GM23338 (cell line): Measurements from ENCODE around the gene PLEKHG4B. TPM values are rescaled to one million over a fixed set of nuclear protein-coding genes. Genes with fewer than 3 reads are reported as not detected.
A peak's percentile ranks its signal among the peaks of the same experiment; 100 is the strongest.
"Not testable (repeated sequence)": the region's sequence is repeated elsewhere in the genome, so short reads cannot be mapped to it uniquely, and the experiment has no call there.

Source experiments
- ATAC-seq: fragments of 200-7000 bp; cut with Tn5 transposase; 3 replicates; pipeline ENCODE4 v1.9.1; 2020
- DNase-seq: peaks from one replicate; pipeline ENCODE4 v3.0.0-alpha.2; 2015; ENCODE audit warnings: low spot score
- H2AFZ ChIP-seq: fragments of 200-600 bp; sonication (generic); 2 replicates; pipeline ENCODE4 v1.8.0; 2016; ENCODE audit warnings: antibody characterized with exemption, mild to moderate bottlenecking, moderate library complexity
- H3F3A ChIP-seq: fragments of 200-600 bp; sonication (generic); replicated peaks from 2 replicates; pipeline ENCODE4 v1.8.0; 2017; ENCODE audit warnings: antibody characterized with exemption, mixed run types, low read depth
- H3K27ac ChIP-seq: fragments of 200-600 bp; sonication (generic); 2 replicates; pipeline ENCODE4 v1.6.1; 2016; ENCODE audit warnings: low read depth
- H3K27me3 ChIP-seq: fragments of 200-600 bp; sonication (generic); 2 replicates; pipeline ENCODE4 v1.8.0; 2016; ENCODE audit warnings: mild to moderate bottlenecking, mixed run types, moderate library complexity; ENCODE audit not compliant: insufficient read depth
- H3K36me3 ChIP-seq: fragments of 200-600 bp; sonication (generic); 2 replicates; pipeline ENCODE4 v1.8.0; 2016; ENCODE audit warnings: mild to moderate bottlenecking; ENCODE audit not compliant: insufficient read depth
- H3K4me1 ChIP-seq: fragments of 200-600 bp; sonication (generic); 2 replicates; pipeline ENCODE4 v1.8.0; 2016; ENCODE audit warnings: mild to moderate bottlenecking, moderate library complexity; ENCODE audit not compliant: insufficient read depth
- H3K4me2 ChIP-seq: fragments of 200-600 bp; sonication (generic); 2 replicates; pipeline ENCODE4 v1.7.1; 2017; ENCODE audit warnings: mixed run types
- H3K4me3 ChIP-seq: fragments of 200-600 bp; sonication (generic); 2 replicates; pipeline ENCODE4 v1.6.1; 2016; ENCODE audit warnings: mixed run types
- H3K79me2 ChIP-seq: fragments of 200-600 bp; sonication (generic); replicated peaks from 2 replicates; pipeline ENCODE4 v1.8.0; 2017; ENCODE audit warnings: mild to moderate bottlenecking; ENCODE audit not compliant: insufficient read depth
- H3K9me2 ChIP-seq: fragments of 200-600 bp; sonication (generic); 2 replicates; pipeline ENCODE4 v1.8.0; 2017; ENCODE audit not compliant: insufficient read depth
- H4K20me1 ChIP-seq: fragments of 200-600 bp; sonication (generic); replicated peaks from 2 replicates; pipeline ENCODE4 v1.8.0; 2017; ENCODE audit warnings: mild to moderate bottlenecking; ENCODE audit not compliant: insufficient read depth
- H3K27ac Mint-ChIP-seq: 2 replicates; pipeline ENCODE4 v1.8.0; 2020; ENCODE audit warnings: inconsistent platforms, mild to moderate bottlenecking, moderate library complexity, mixed read lengths
- H3K27me3 Mint-ChIP-seq: 3 replicates; pipeline ENCODE4 v1.8.0; 2022; ENCODE audit warnings: low read depth, mild to moderate bottlenecking, moderate library complexity, mixed read lengths, inconsistent platforms; ENCODE audit not compliant: insufficient read depth, poor library complexity
- H3K36me3 Mint-ChIP-seq: 3 replicates; pipeline ENCODE4 v1.8.0; 2021; ENCODE audit warnings: low read depth, mild to moderate bottlenecking, inconsistent platforms, moderate library complexity, mixed read lengths
- H3K4me1 Mint-ChIP-seq: 3 replicates; pipeline ENCODE4 v1.8.0; 2020; ENCODE audit warnings: mild to moderate bottlenecking, inconsistent platforms, mixed read lengths
- H3K4me3 Mint-ChIP-seq: 3 replicates; pipeline ENCODE4 v1.8.0; 2021; ENCODE audit warnings: moderate library complexity, mild to moderate bottlenecking, inconsistent platforms, mixed read lengths
- H3K9me3 Mint-ChIP-seq: 3 replicates; pipeline ENCODE4 v1.8.0; 2020; ENCODE audit warnings: moderate library complexity, mild to moderate bottlenecking, inconsistent platforms, mixed read lengths
- CREB1 ChIP-seq: fragments of 250-450 bp; sonication (Bioruptor Pico); IDR thresholded peaks from 2 replicates; pipeline ENCODE4 v1.5.0; 2020; ENCODE audit warnings: low read depth, mild to moderate bottlenecking, moderate library complexity
- CTCF ChIP-seq, 2 experiments: fragments of 200-600 bp in 1 of 2; sonication (generic) in 1 of 2; conservative IDR thresholded peaks; 2 replicates each; pipeline versions ENCODE4 v1.5.1 to v1.6.1; 2016 to 2017; ENCODE audit warnings: antibody characterized with exemption in 2 of 2, low read depth in 2 of 2, mild to moderate bottlenecking in 2 of 2, moderate library complexity in 1 of 2
- ETS1 ChIP-seq: IDR thresholded peaks from 2 replicates; pipeline ENCODE4 v1.6.1; 2016; ENCODE audit warnings: antibody characterized with exemption
- EZH2 ChIP-seq: fragments of 200-600 bp; sonication (generic); IDR thresholded peaks from one replicate; pipeline ENCODE4 v1.8.0; 2017; ENCODE audit warnings: antibody characterized with exemption, mild to moderate bottlenecking, low read depth; ENCODE audit not compliant: unreplicated experiment
- EZH2phosphoT487 ChIP-seq: fragments of 200-600 bp; sonication (generic); IDR thresholded peaks from one replicate; pipeline ENCODE4 v1.8.1; 2018; ENCODE audit warnings: antibody characterized with exemption; ENCODE audit not compliant: unreplicated experiment
- JUNB ChIP-seq: IDR thresholded peaks from one replicate; pipeline ENCODE4 v1.6.1; 2016; ENCODE audit warnings: antibody characterized with exemption; ENCODE audit not compliant: unreplicated experiment
- NANOG ChIP-seq: IDR thresholded peaks from 2 replicates; pipeline ENCODE4 v1.6.1; 2016; ENCODE audit warnings: antibody characterized with exemption, borderline replicate concordance
- POLR2AphosphoS5 ChIP-seq: IDR thresholded peaks from 2 replicates; pipeline ENCODE4 v1.6.1; 2016; ENCODE audit warnings: antibody characterized with exemption, low read depth
- STAT1 ChIP-seq: IDR thresholded peaks from one replicate; pipeline ENCODE4 v1.6.1; 2016; ENCODE audit warnings: antibody characterized with exemption; ENCODE audit not compliant: unreplicated experiment
- ZNF114 ChIP-seq: fragments of 250-450 bp; sonication (Bioruptor Pico); IDR thresholded peaks from 2 replicates; pipeline ENCODE4 v1.5.0; 2020; ENCODE audit warnings: mild to moderate bottlenecking, moderate library complexity
- ZNF331 ChIP-seq: fragments of 250-450 bp; sonication (Bioruptor Pico); IDR thresholded peaks from 2 replicates; pipeline ENCODE4 v1.5.0; 2020; ENCODE audit warnings: low read depth, mild to moderate bottlenecking, moderate library complexity
- ZNF462 ChIP-seq: fragments of 250-450 bp; sonication (Bioruptor Pico); IDR thresholded peaks from 2 replicates; pipeline ENCODE4 v1.5.0; 2020; ENCODE audit warnings: mild to moderate bottlenecking, moderate library complexity
- polyA plus RNA-seq: library from polyadenylated mRNA; unstranded; fragments of >200 nt; fragmentation: Nextera tagmentation; extraction: Ambion mirVana; gene quantifications from 2 replicates; pipeline ENCODE4 v1.2.1, GENCODE V29; 2016
- total RNA-seq: library from RNA; depleted of rRNA; stranded (reverse); fragments of >200 nt; shearing (Covaris generic); gene quantifications from 2 replicates; pipeline ENCODE4 v1.2.3, GENCODE V29; 2014

Gene PLEKHG4B
- total and polyA plus RNA-seq, 2 experiments from 2014 or later: 33.5 to 54.8 TPM

GRCh38 chr5:104106-104505, 12.1 kb downstream of the PLEKHG4B start:
- not testable (repeated sequence) for H3K4me3 ChIP-seq, H3K27ac ChIP-seq, ATAC-seq, H3F3A ChIP-seq, H3K36me3 ChIP-seq, H3K36me3 Mint-ChIP-seq, H3K4me3 Mint-ChIP-seq, H3K27ac Mint-ChIP-seq, DNase-seq, H3K9me3 Mint-ChIP-seq, H2AFZ ChIP-seq, H3K27me3 ChIP-seq, H3K9me2 ChIP-seq, H3K4me2 ChIP-seq
- peaks cover 38% of the 10 kb centered on the region for H4K20me1 ChIP-seq
- peaks cover 30% of the 10 kb centered on the region for H3K4me1 ChIP-seq
- peaks cover 70% of the 10 kb centered on the region for H3K79me2 ChIP-seq
- Mint-ChIP-seq H3K4me1 (peaks cover 52% of the 10 kb centered on the region), H3K27me3 (peaks cover 10% of the 10 kb centered on the region)

GRCh38 chr5:104778-105296, 12.9 kb downstream of the PLEKHG4B start:
- Mint-ChIP-seq H3K4me3 (no peak overlapping the region), H3K36me3 (peaks cover 4% of the 10 kb centered on the region)
- H2AFZ ChIP-seq: no peak overlapping the region
- TF ChIP-seq STAT1: no peak
- TF ChIP-seq CREB1 (CRISPR knock-in tag): no peak
- no peak for TF ChIP-seq ZNF331 (CRISPR knock-in tag)
- no peak for TF ChIP-seq EZH2
- no peak for TF ChIP-seq ZNF462 (CRISPR knock-in tag)
- no peak for TF ChIP-seq EZH2phosphoT487
- no peak for TF ChIP-seq NANOG
- no peak for TF ChIP-seq POLR2AphosphoS5
- no peak for TF ChIP-seq ZNF114 (CRISPR knock-in tag)
- TF ChIP-seq CTCF (conservative IDR thresholded peaks at IDR 0.05; ENCODE audit: low read depth in 2 of 2): no peak
- no peak for TF ChIP-seq ETS1
- TF ChIP-seq JUNB: no peak

More at GRCh38 chr5:104778-105296, 12.9 kb downstream of the PLEKHG4B start:
- Histone ChIP-seq H3K4me3 (no peak overlapping the region), H3K4me2 (0 out of 2 replicates have a peak overlapping the region, but pooled peaks have one; percentile 46), H3K9me2 (no peaks in the 10 kb centered on the region), H3K4me1 (peaks cover 24% of the 10 kb centered on the region), H3K27ac (peak overlapping the region; percentile 30; the same call in 1 of the 2 replicates), H3K27me3 (no peaks in the 10 kb centered on the region), H4K20me1 (peaks cover 35% of the 10 kb centered on the region), H3K79me2 (peaks cover 70% of the 10 kb centered on the region), H3K36me3 (no peaks in the 10 kb centered on the region), H3F3A (no peaks in the 10 kb centered on the region)
- ATAC-seq (no peak), DNase-seq (no peak)
- H3K27ac Mint-ChIP-seq: peak overlapping the region; percentile 75; the same call in 1 of the 2 replicates
- H3K9me3 Mint-ChIP-seq: peaks cover 3% of the 10 kb centered on the region; the same call in 2 of the 3 replicates
- peaks cover 10% of the 10 kb centered on the region for H3K27me3 Mint-ChIP-seq
- peaks cover 45% of the 10 kb centered on the region for H3K4me1 Mint-ChIP-seq
